Measurements from ENCODE around the gene THAP10. TPM values are rescaled to one million over a fixed set of nuclear protein-coding genes. Genes with fewer than 3 reads are reported as not detected.
"Not testable (repeated sequence)": the region's sequence is repeated elsewhere in the genome, so short reads cannot be mapped to it uniquely, and the experiment has no call there.

THAP10 gene
- total RNA-seq, 2 donors from 2014 or later: 0.62 to 0.74 TPM

GRCh38 chr15:70873232-70874054 lies 18.8 kb downstream of the THAP10 start:
- peaks cover 33% of the 10 kb centered on the region for H3K27me3 Mint-ChIP-seq (ENCODE audit: low read depth)
- no peak overlapping the region for H3K4me3 Mint-ChIP-seq
- peaks cover 0 to 2% of the 10 kb centered on the region in 2 donors for H3K9me3 Mint-ChIP-seq
- DNase-seq (no peak), ATAC-seq (replicated peaks in 1 of 2) (no peak)
- no peaks in the 10 kb centered on the region for H3K36me3 Mint-ChIP-seq (ENCODE audit: insufficient read depth in 2 of 2)
- no peaks in the 10 kb centered on the region for H3K4me1 Mint-ChIP-seq (ENCODE audit: low read depth)
- H3K27ac Mint-ChIP-seq: no peak overlapping the region

GRCh38 chr15:70871490-70871889 lies 20.7 kb downstream of the THAP10 start:
- not testable (repeated sequence) for DNase-seq; H3K27ac Mint-ChIP-seq; H3K36me3 Mint-ChIP-seq (ENCODE audit: insufficient read depth in 2 of 2); H3K4me1 Mint-ChIP-seq (ENCODE audit: low read depth); H3K9me3 Mint-ChIP-seq; H3K4me3 Mint-ChIP-seq; ATAC-seq (replicated peaks in 1 of 2)
- H3K27me3 Mint-ChIP-seq (ENCODE audit: low read depth): peaks cover 31% of the 10 kb centered on the region

- DNase-seq: no peak
- Mint-ChIP-seq H3K4me3 (no peak overlapping the region), H3K27me3 (ENCODE audit: low read depth) (peaks cover 19% of the 10 kb centered on the region), H3K4me1 (ENCODE audit: low read depth) (no peaks in the 10 kb centered on the region), H3K36me3 (ENCODE audit: insufficient read depth in 2 of 2) (no peaks in the 10 kb centered on the region), H3K27ac (no peak overlapping the region), H3K9me3 (peaks cover 0 to 2% of the 10 kb centered on the region in 2 donors)
- ATAC-seq (replicated peaks in 1 of 2): peak; percentile 31 to 69
Observed at GRCh38 chr15:70870051-70870450, 22.2 kb downstream of the THAP10 start.

GRCh38 chr15:70869346-70869745 lies 22.9 kb downstream of the THAP10 start:
- H3K27me3 Mint-ChIP-seq (ENCODE audit: low read depth): peaks cover 12% of the 10 kb centered on the region
- no peaks in the 10 kb centered on the region for H3K36me3 Mint-ChIP-seq (ENCODE audit: insufficient read depth in 2 of 2)
- no peak for ATAC-seq (replicated peaks in 1 of 2)

GRCh38 chr15:70867911-70868467 lies 24.2 kb downstream of the THAP10 start:
- Mint-ChIP-seq H3K4me1 (ENCODE audit: low read depth) (no peaks in the 10 kb centered on the region), H3K9me3 (peaks cover 0 to 2% of the 10 kb centered on the region in 2 donors), H3K36me3 (ENCODE audit: insufficient read depth in 2 of 2) (no peaks in the 10 kb centered on the region), H3K27me3 (ENCODE audit: low read depth) (no peaks in the 10 kb centered on the region), H3K4me3 (no peak overlapping the region), H3K27ac (no peak overlapping the region)
- DNase-seq (no peak), ATAC-seq (replicated peaks in 1 of 2) (no peak)

More at GRCh38 chr15:70869346-70869745, 22.9 kb downstream of the THAP10 start:
- Mint-ChIP-seq H3K4me1 (ENCODE audit: low read depth) (no peaks in the 10 kb centered on the region), H3K4me3 (no peak overlapping the region), H3K9me3 (peaks cover 0 to 2% of the 10 kb centered on the region in 2 donors), H3K27ac (no peak overlapping the region)
- DNase-seq: no peak

GRCh38 chr15:70866982-70867641 lies 25.1 kb downstream of the THAP10 start:
- no peaks in the 10 kb centered on the region for H3K27me3 Mint-ChIP-seq (ENCODE audit: low read depth)
- no peak overlapping the region for H3K27ac Mint-ChIP-seq
- H3K36me3 Mint-ChIP-seq (ENCODE audit: insufficient read depth in 2 of 2): no peaks in the 10 kb centered on the region
- no peaks in the 10 kb centered on the region for H3K9me3 Mint-ChIP-seq
- no peaks in the 10 kb centered on the region for H3K4me1 Mint-ChIP-seq (ENCODE audit: low read depth)
- ATAC-seq (replicated peaks in 1 of 2): no peak
- DNase-seq: no peak
- H3K4me3 Mint-ChIP-seq: no peak overlapping the region

GRCh38 chr15:70863450-70864218 lies 28.6 kb downstream of the THAP10 start:
- no peak for ATAC-seq (replicated peaks in 1 of 2)
- Mint-ChIP-seq H3K27ac (no peak overlapping the region), H3K9me3 (no peaks in the 10 kb centered on the region)

GRCh38 chr15:70859998-70860397 lies 32.2 kb downstream of the THAP10 start:
- DNase-seq (no peak), ATAC-seq (replicated peaks in 1 of 2) (no peak)
- no peaks in the 10 kb centered on the region for H3K9me3 Mint-ChIP-seq
- H3K27me3 Mint-ChIP-seq (ENCODE audit: low read depth): peaks cover 21% of the 10 kb centered on the region
- H3K27ac Mint-ChIP-seq: no peak overlapping the region
- H3K4me1 Mint-ChIP-seq (ENCODE audit: low read depth): no peaks in the 10 kb centered on the region
- H3K4me3 Mint-ChIP-seq: no peak overlapping the region
- no peaks in the 10 kb centered on the region for H3K36me3 Mint-ChIP-seq (ENCODE audit: insufficient read depth in 2 of 2)

More at GRCh38 chr15:70863450-70864218, 28.6 kb downstream of the THAP10 start:
- H3K4me3 Mint-ChIP-seq: no peak overlapping the region
- H3K36me3 Mint-ChIP-seq (ENCODE audit: insufficient read depth in 2 of 2): no peaks in the 10 kb centered on the region
- H3K27me3 Mint-ChIP-seq (ENCODE audit: low read depth): no peaks in the 10 kb centered on the region
- no peaks in the 10 kb centered on the region for H3K4me1 Mint-ChIP-seq (ENCODE audit: low read depth)
- DNase-seq: no peak

GRCh38 chr15:70859322-70859908 lies 32.8 kb downstream of the THAP10 start:
- DNase-seq: no peak
- peaks cover 0 to 1% of the 10 kb centered on the region in 2 donors for H3K36me3 Mint-ChIP-seq (ENCODE audit: insufficient read depth in 2 of 2)
- peaks cover 27% of the 10 kb centered on the region for H3K27me3 Mint-ChIP-seq (ENCODE audit: low read depth)
- H3K9me3 Mint-ChIP-seq: no peaks in the 10 kb centered on the region
- H3K4me3 Mint-ChIP-seq: no peak overlapping the region
- ATAC-seq (replicated peaks in 1 of 2): no peak
- H3K27ac Mint-ChIP-seq: no peak overlapping the region
- peaks cover 3% of the 10 kb centered on the region for H3K4me1 Mint-ChIP-seq (ENCODE audit: low read depth)

- not testable (repeated sequence) for ATAC-seq (replicated peaks in 1 of 2); H3K9me3 Mint-ChIP-seq; H3K4me1 Mint-ChIP-seq (ENCODE audit: low read depth); H3K4me3 Mint-ChIP-seq; H3K27ac Mint-ChIP-seq; H3K36me3 Mint-ChIP-seq (ENCODE audit: insufficient read depth in 2 of 2); DNase-seq
- peaks cover 31% of the 10 kb centered on the region for H3K27me3 Mint-ChIP-seq (ENCODE audit: low read depth)
Observed at GRCh38 chr15:70858614-70859321, 33.5 kb downstream of the THAP10 start.

- ATAC-seq (replicated peaks in 1 of 2) (no peak), DNase-seq (no peak)
- no peak overlapping the region for H3K27ac Mint-ChIP-seq
- peaks cover 5% of the 10 kb centered on the region for H3K4me1 Mint-ChIP-seq (ENCODE audit: low read depth)
- H3K36me3 Mint-ChIP-seq (ENCODE audit: insufficient read depth in 2 of 2): peaks cover 0 to 1% of the 10 kb centered on the region in 2 donors
- H3K9me3 Mint-ChIP-seq: no peaks in the 10 kb centered on the region
- H3K27me3 Mint-ChIP-seq (ENCODE audit: low read depth): peaks cover 36% of the 10 kb centered on the region
- H3K4me3 Mint-ChIP-seq: no peak overlapping the region
Observed at GRCh38 chr15:70857562-70858285, 34.5 kb downstream of the THAP10 start.

Data from activated T-cell treated with anti-CD3 and anti-CD28 coated beads, Interleukin-2, amount 50 U/mL, for 72 hours (primary cell).